Duodenal mucosa (tissue), 2 donors: ENCODE results near the gene SLC16A4.
A peak's percentile ranks its signal among the peaks of the same experiment; 100 is the strongest.
"Not testable (repeated sequence)": the region's sequence is repeated elsewhere in the genome, so short reads cannot be mapped to it uniquely, and the experiment has no call there.

Source experiments
- H3K27ac ChIP-seq: one replicate; pipeline ENCODE4 v1.7.0; 2013; ENCODE audit warnings: low read depth, low read length
- H3K27me3 ChIP-seq, 2 donors: one replicate each; pipeline ENCODE4 v1.7.0; 2013; ENCODE audit warnings: low read length in 2 of 2, control low read depth in 1 of 2; ENCODE audit not compliant: insufficient read depth in 2 of 2, control insufficient read depth in 1 of 2
- H3K36me3 ChIP-seq, 2 donors: one replicate each; pipeline ENCODE4 v1.7.0; 2013; ENCODE audit warnings: low read length in 2 of 2, control low read depth in 1 of 2; ENCODE audit not compliant: insufficient read depth in 2 of 2, control insufficient read depth in 1 of 2
- H3K4me1 ChIP-seq, 2 donors: one replicate each; pipeline ENCODE4 v1.7.0; 2013; ENCODE audit warnings: low read length in 2 of 2, control low read depth in 1 of 2; ENCODE audit not compliant: insufficient read depth in 2 of 2, control insufficient read depth in 1 of 2
- H3K4me3 ChIP-seq, 2 donors: one replicate each; pipeline ENCODE4 v1.7.0; 2013; ENCODE audit warnings: low read length in 2 of 2, low read depth in 1 of 2
- H3K9ac ChIP-seq, 2 donors: one replicate each; pipeline ENCODE4 v1.7.0; 2013; ENCODE audit warnings: low read length in 2 of 2, low read depth in 1 of 2
- H3K9me3 ChIP-seq, 2 donors: one replicate each; pipeline ENCODE4 v1.7.0; 2013; ENCODE audit warnings: low read length in 2 of 2, control low read depth in 1 of 2; ENCODE audit not compliant: control insufficient read depth in 1 of 2

Gene SLC16A4

GRCh38 chr1:110411173-110411735 is 20.4 kb upstream of the SLC16A4 start:
- no peaks in the 10 kb centered on the region for H3K9me3 ChIP-seq
- no peaks in the 10 kb centered on the region for H3K27me3 ChIP-seq
- no peak overlapping the region for H3K4me3 ChIP-seq
- no peak overlapping the region for H3K9ac ChIP-seq
- no peak overlapping the region for H3K27ac ChIP-seq
- H3K36me3 ChIP-seq, result no peaks in the 10 kb centered on the region
- H3K4me1 ChIP-seq, result peaks cover 8 to 14% of the 10 kb centered on the region in 2 donors

- Histone ChIP-seq H3K9ac (no peak overlapping the region), H3K9me3 (no peaks in the 10 kb centered on the region), H3K27me3 (no peaks in the 10 kb centered on the region), H3K4me1 (peaks cover 16 to 20% of the 10 kb centered on the region in 2 donors), H3K4me3 (no peak overlapping the region), H3K27ac (no peak overlapping the region), H3K36me3 (peaks cover 1 to 5% of the 10 kb centered on the region in 2 donors)
These were observed 18.5 kb upstream of the SLC16A4 start for GRCh38 chr1:110409316-110409715.

- no peaks in the 10 kb centered on the region for H3K27me3 ChIP-seq
- H3K36me3 ChIP-seq, result peaks cover 7 to 13% of the 10 kb centered on the region in 2 donors
- H3K27ac ChIP-seq, result no peak overlapping the region
- H3K4me1 ChIP-seq, result peaks cover 16 to 20% of the 10 kb centered on the region in 2 donors
- H3K9ac ChIP-seq, result peak overlapping the region; percentile 93 to 100
- H3K4me3 ChIP-seq, result peak overlapping the region; percentile 87 to 100
- no peaks in the 10 kb centered on the region for H3K9me3 ChIP-seq
These were observed 17.7 kb upstream of the SLC16A4 start for GRCh38 chr1:110408488-110408887.

- Histone ChIP-seq H3K9me3 (no peaks in the 10 kb centered on the region), H3K27me3 (no peaks in the 10 kb centered on the region), H3K36me3 (peaks cover 13 to 22% of the 10 kb centered on the region in 2 donors), H3K4me3 (peak within 1 kb of the TSS; percentile 87 to 100), H3K27ac (peak within 1 kb of the TSS; percentile 83), H3K9ac (peak within 1 kb of the TSS; percentile 93 to 100), H3K4me1 (peaks cover 16 to 20% of the 10 kb centered on the region in 2 donors)
These were observed 16.7 kb upstream of the SLC16A4 start, which contains the start of gene LAMTOR5 for GRCh38 chr1:110407260-110408210. TSS of gene LAMTOR5 (minus strand) at chr1:110407694. CDS start at chr1:110407620, 74 bp downstream.

DNA sequence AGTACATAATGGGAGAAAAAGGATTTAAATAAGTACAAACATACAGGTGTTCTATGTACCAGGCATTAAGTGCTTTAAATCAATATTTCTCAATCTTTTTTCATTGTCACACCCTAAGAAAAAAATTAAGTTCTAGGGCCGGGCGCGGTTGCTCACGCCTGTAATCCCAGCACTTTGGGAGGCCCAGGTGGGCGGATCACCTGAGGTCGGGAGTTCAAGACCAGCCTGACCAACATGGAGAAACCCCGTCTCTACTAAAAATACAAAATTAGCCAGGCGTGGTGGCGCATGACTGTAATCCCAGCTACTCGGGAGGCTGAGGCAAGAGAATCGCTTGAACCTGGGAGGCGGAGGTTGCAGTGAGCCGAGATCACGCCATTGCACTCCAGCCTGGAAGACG is 15.6 kb upstream of the SLC16A4 start:
- peak overlapping the region in 1 of 2 donors; percentile 93 for H3K9ac ChIP-seq
- H3K27ac ChIP-seq, result not testable (repeated sequence)

DNA sequence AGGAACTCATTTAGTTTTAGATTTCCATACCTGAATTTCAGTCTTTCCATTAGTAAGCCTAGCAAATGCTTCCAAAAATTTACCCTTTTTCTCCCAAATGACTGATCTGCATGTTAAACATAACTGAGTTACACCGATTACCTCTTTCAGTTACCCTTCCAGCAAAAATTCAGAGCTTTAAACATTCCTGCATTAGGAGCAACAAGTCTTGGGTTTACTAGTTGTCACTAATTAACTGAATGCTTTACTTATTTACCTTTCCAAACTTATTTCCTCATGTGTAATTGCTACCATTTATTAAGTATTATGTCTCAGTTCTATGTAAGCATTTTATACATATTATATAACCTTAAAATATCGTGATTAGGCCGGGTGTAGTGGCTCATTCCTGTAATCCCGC is 13.6 kb upstream of the SLC16A4 start:
- peaks cover 16 to 20% of the 10 kb centered on the region in 2 donors for H3K4me1 ChIP-seq
- peaks cover 19 to 53% of the 10 kb centered on the region in 2 donors for H3K36me3 ChIP-seq
- H3K27ac ChIP-seq, result no peak overlapping the region
- H3K4me3 ChIP-seq, result no peak overlapping the region
- H3K9ac ChIP-seq, result no peak overlapping the region
- no peaks in the 10 kb centered on the region for H3K27me3 ChIP-seq
- H3K9me3 ChIP-seq, result no peaks in the 10 kb centered on the region

More for the DNA sequence above, 15.6 kb upstream of the SLC16A4 start:
- Histone ChIP-seq H3K4me3 (peak overlapping the region; percentile 87 to 100), H3K36me3 (peaks cover 19 to 34% of the 10 kb centered on the region in 2 donors), H3K4me1 (peaks cover 16 to 20% of the 10 kb centered on the region in 2 donors)
- H3K27me3 ChIP-seq, H3K9me3 ChIP-seq: not testable (repeated sequence)

DNA sequence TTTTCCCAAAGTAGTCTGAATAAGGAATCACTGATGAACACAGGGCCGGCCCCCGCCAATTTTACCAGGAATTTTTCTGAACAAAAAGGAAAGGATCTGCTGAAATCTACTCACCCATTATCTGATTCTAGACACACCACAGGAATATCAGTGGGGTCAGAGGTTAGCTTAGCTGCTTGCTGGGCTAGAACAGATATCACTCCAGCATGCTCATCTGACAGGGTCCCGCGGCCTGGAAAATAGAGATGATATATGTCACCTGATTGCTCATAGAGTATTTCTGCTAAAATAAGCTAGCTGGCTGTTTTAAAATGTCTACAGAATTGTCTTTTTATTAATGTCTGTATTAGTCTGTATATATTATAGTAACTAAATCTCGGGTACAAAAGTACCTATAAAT is 13.0 kb upstream of the SLC16A4 start:
- Histone ChIP-seq H3K36me3 (peaks cover 19 to 55% of the 10 kb centered on the region in 2 donors), H3K9ac (no peak overlapping the region), H3K27ac (no peak overlapping the region), H3K4me1 (peaks cover 15 to 18% of the 10 kb centered on the region in 2 donors), H3K4me3 (no peak overlapping the region), H3K9me3 (no peaks in the 10 kb centered on the region), H3K27me3 (no peaks in the 10 kb centered on the region)

DNA sequence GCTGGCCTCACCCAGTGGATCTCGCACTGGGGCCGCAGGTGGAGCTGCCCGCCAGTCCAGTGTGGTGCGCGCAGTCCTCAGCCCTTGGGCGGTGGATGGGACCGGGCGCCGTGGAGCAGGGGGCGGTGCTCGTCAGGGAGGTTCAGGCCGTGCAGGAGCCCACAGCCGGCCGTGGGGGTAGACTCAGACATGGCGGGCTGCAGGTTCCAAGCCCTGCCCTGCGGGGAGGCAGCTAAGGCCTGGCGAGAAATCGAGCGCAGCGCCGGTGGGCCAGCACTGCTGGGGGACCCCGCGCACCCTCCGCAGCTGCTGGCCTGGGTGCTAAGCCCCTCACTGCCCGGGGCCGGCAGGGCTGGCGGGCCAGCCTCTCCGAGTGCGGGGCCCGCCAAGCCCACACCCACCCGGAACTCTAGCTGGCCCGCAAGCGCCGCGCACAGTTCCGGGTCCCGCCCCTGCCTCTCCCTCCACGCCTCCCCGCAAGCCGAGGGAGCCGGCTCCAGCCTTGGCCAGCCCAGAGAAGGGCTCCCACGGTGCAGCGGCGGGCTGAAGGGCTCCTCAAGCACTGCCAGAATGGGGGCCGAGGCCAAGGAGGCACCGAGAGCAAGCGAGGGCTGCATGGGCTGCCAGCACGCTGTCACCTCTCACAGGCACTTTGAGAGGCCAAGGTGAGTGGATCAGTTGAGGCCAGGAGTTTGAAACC is 5.6 kb upstream of the SLC16A4 start:
- H3K27me3 ChIP-seq, H3K27ac ChIP-seq, H3K4me3 ChIP-seq, H3K9me3 ChIP-seq, H3K9ac ChIP-seq: not testable (repeated sequence)
- peaks cover 0 to 28% of the 10 kb centered on the region in 2 donors for H3K36me3 ChIP-seq
- H3K4me1 ChIP-seq, result peaks cover 15 to 16% of the 10 kb centered on the region in 2 donors

- H3K27me3 ChIP-seq, result no peaks in the 10 kb centered on the region
- H3K36me3 ChIP-seq, result peaks cover 0 to 9% of the 10 kb centered on the region in 2 donors
- H3K4me3 ChIP-seq, result no peak overlapping the region
- no peak overlapping the region for H3K27ac ChIP-seq
- H3K9ac ChIP-seq, result peak overlapping the region in 1 of 2 donors; percentile 39
- peaks cover 28 to 29% of the 10 kb centered on the region in 2 donors for H3K4me1 ChIP-seq
- H3K9me3 ChIP-seq, result no peaks in the 10 kb centered on the region
These were observed 3.6 kb upstream of the SLC16A4 start for GRCh38 chr1:110394493-110394820.
